Right cardiac atrium (tissue), 5 donors: ENCODE data around the gene CTH. TPM values are rescaled to one million over a fixed set of nuclear protein-coding genes. Genes with fewer than 3 reads are reported as not detected.

Experiments
- ATAC-seq, 2 donors: fragments of 200-7000 bp; cut with Tn5 transposase; one replicate each; pipeline versions ENCODE4 v1.8.0 to v1.9.1; 2020; ENCODE audit warnings: moderate library complexity in 2 of 2, mild to moderate bottlenecking in 1 of 2
- DNase-seq, 3 donors: peaks; one replicate each; pipeline ENCODE4 v3.0.0-alpha.2; 2020
- H3K27ac ChIP-seq: one replicate; pipeline ENCODE4 v1.5.1; 2013; ENCODE audit warnings: mild to moderate bottlenecking, low read length, control low read depth, moderate library complexity
- H3K27me3 ChIP-seq: one replicate; pipeline ENCODE4 v1.6.1; 2013; ENCODE audit not compliant: control insufficient read depth, insufficient read depth
- H3K4me1 ChIP-seq: one replicate; pipeline ENCODE4 v1.6.1; 2013; ENCODE audit warnings: low read length; ENCODE audit not compliant: control insufficient read depth, insufficient read depth
- H3K4me3 ChIP-seq: one replicate; pipeline ENCODE4 v1.5.1; 2013; ENCODE audit warnings: low read length, control low read depth
- H3K9me3 ChIP-seq: one replicate; pipeline ENCODE4 v1.6.1; 2013; ENCODE audit warnings: low read length; ENCODE audit not compliant: control insufficient read depth
- WGBS: extraction: QIAGEN DNeasy Blood & Tissue Kit; methylation state at CpG from one replicate; pipeline ENCODE4 v1.1.7; 2013; 5-methylcytosine and 5-hydroxymethylcytosine counted together
- intact Hi-C, 4 donors: fragments of 100-400 bp; cut with DNase I; formaldehyde crosslinking; loops; one replicate each; pipeline versions ENCODE4 v1.11.0 to v1.14.0; 2022 to 2023
- polyA plus RNA-seq: library from polyadenylated mRNA; stranded (reverse); fragments of 200-250 nt; gene quantifications from one replicate; pipeline ENCODE4 v1.2.3, GENCODE V29; 2013
- total RNA-seq, 4 donors: library from RNA; stranded (reverse); fragmentation: NEBNext Ultra II Directional; extraction: Animal tissue kit (Norgen Biotek cat#: 25700); gene quantifications; one replicate each; pipeline ENCODE4 v1.2.1, GENCODE V29; 2021
- donor health status: healthy with polysubstance abuse.
- donor health status: DM: no; HTN: yes; CAD: no.
- donor health status: DM: no; HTN: no; CAD: no.
- donor health status: DM: no; HTN: yes; CAD: no; lungs with severe emphysema.
- donor health status: DM: yes; HTN: yes; CAD: no.

Gene CTH
- total and polyA plus RNA-seq, 5 donors: 0.94 to 3.9 (median 2.0) TPM

- intact Hi-C loops: no loop called here
- ATAC-seq (no peak), DNase-seq (no peak)
- H3K4me3 ChIP-seq: no peak overlapping the region
- H3K9me3 ChIP-seq: no peaks in the 10 kb centered on the region
- no peaks in the 10 kb centered on the region for H3K27me3 ChIP-seq
- H3K4me1 ChIP-seq: no peaks in the 10 kb centered on the region
- 84% methylated on average over 3 of the region's 3 CpGs for WGBS
- H3K27ac ChIP-seq: no peak overlapping the region
Measured at GRCh38 chr1:70383483-70383882, 27.6 kb upstream of the CTH start.

DNA sequence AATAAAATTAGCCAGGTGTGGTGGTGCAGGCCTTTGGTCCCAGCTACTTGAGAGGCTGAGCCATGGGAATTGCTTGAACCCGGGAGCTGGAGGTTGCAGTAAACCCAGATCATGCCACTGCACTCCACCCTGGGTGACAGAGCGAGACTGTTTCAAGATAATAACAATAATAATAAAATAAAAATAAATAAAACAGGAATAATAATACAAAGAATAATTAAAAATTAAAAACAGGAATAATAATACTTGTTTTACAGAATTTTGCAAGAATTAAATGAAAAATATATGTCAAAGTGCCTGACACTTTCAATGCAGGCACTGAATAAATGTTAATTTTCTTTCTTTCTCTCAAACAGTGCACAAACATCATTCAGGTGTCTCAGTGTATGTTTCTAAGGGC is 26.5 kb upstream of the CTH start:
- no peak for DNase-seq
- WGBS: over 99% methylated on average over 2 of the region's 2 CpGs
- H3K27ac ChIP-seq: no peak overlapping the region
- H3K4me3 ChIP-seq: no peak overlapping the region
- H3K9me3 ChIP-seq: no peaks in the 10 kb centered on the region
- intact Hi-C loops: no loop called here
- no peaks in the 10 kb centered on the region for H3K4me1 ChIP-seq
- no peak for ATAC-seq
- no peaks in the 10 kb centered on the region for H3K27me3 ChIP-seq

GRCh38 chr1:70385477-70385876 is 25.6 kb upstream of the CTH start:
- ATAC-seq: no peak
- Histone ChIP-seq H3K9me3 (no peaks in the 10 kb centered on the region), H3K4me3 (no peak overlapping the region), H3K27ac (no peak overlapping the region), H3K27me3 (no peaks in the 10 kb centered on the region), H3K4me1 (no peaks in the 10 kb centered on the region)
- no peak for DNase-seq
- intact Hi-C loops: no loop called here
- WGBS: 87% methylated on average over 6 of the region's 6 CpGs

DNA sequence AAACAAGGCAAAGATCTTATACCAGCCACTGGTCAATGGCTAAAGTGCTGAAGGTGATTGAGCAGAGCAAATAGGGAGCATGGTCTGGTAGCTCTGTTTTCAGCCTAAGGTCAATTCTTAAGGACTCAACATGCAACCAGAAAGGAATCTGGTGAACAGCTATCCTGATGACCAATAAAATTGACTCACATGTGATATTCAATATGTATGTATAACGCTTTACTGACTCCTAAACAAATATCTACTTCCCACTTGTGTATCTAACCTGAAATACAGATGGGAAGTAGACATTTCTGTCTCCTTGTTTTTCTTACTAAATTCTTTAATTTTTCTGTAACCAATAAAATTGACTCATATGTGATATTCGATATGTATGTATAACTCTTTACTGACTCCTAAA is 24.9 kb upstream of the CTH start:
- ATAC-seq (no peak), DNase-seq (no peak)
- Histone ChIP-seq H3K9me3 (no peaks in the 10 kb centered on the region), H3K4me3 (no peak overlapping the region), H3K27ac (no peak overlapping the region), H3K27me3 (no peaks in the 10 kb centered on the region), H3K4me1 (no peaks in the 10 kb centered on the region)
- intact Hi-C loops: no loop called here
- WGBS: 93% methylated on average over 2 of the region's 2 CpGs

DNA sequence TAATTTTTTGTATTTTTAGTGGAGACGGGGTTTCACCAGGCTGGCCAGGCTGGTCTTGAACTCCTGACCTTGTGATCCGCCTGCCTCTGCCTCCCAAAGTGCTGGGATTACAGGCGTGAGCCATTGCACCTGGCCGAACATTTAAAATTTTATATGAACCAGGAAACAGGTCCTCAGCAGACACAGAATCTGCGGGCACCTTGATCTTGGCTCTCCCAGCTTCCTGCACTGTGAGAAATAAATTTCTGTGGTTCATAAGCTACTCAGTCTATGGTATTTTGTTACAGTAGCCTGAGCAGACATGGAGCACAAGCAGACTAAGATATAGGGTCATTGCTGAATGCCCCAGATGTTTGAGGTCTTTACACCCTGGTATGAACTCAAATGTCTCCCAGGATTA is 23.6 kb upstream of the CTH start:
- DNase-seq (no peak), ATAC-seq (no peak)
- intact Hi-C loops: no loop called here
- Histone ChIP-seq H3K9me3 (no peaks in the 10 kb centered on the region), H3K27ac (no peak overlapping the region), H3K4me1 (no peaks in the 10 kb centered on the region), H3K4me3 (no peak overlapping the region), H3K27me3 (no peaks in the 10 kb centered on the region)
- WGBS: 89% methylated on average over 5 of the region's 5 CpGs

- Histone ChIP-seq H3K4me3 (no peak overlapping the region), H3K9me3 (no peaks in the 10 kb centered on the region), H3K27ac (no peak overlapping the region), H3K4me1 (no peaks in the 10 kb centered on the region), H3K27me3 (no peaks in the 10 kb centered on the region)
- ATAC-seq: no peak
- no peak for DNase-seq
- intact Hi-C loops: no loop called here
Measured at GRCh38 chr1:70392626-70393025, 18.4 kb upstream of the CTH start.

DNA sequence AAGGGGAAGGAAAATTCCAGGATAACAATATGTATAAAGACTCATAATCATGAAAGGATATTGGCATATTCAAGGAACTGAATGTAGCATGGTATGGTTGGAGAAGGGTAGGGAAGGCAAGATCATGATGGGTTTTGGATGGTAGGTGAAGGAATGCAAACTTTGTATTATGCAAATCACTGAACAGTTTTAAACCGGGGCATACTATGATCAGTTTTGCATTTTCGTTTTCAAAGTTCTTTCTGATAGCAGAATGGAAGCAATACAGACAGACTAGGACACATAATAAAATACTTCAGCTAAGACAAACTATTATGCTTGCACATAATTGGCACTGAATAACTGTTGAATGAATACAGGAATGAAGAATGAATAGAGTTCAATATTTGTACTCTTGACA is 14.5 kb upstream of the CTH start:
- intact Hi-C loops: no loop called here
- Histone ChIP-seq H3K4me3 (no peak overlapping the region), H3K9me3 (no peaks in the 10 kb centered on the region), H3K27ac (no peak overlapping the region), H3K4me1 (no peaks in the 10 kb centered on the region), H3K27me3 (no peaks in the 10 kb centered on the region)
- DNase-seq (no peak), ATAC-seq (no peak)
- WGBS: 82% methylated on average over 2 of the region's 2 CpGs

DNA sequence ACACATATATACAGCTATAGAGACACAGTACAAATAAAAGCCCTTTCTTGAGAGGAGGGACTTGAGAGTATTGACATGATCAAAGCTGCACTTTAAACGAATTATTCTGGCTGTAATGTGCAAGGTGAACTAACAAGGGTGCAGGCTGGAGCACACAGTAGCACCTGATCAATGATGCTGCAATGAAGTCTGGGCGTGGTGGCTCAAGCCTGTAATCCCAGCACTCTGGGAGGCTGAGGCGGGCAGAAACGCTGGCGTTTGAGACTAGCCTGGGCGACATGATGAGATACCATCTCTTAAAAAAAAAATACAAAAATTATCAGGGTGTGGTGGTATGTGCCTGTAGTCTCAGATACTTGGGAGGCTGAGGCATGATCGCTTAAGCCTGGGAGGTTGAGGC is 14.1 kb upstream of the CTH start:
- Histone ChIP-seq H3K27ac (no peak overlapping the region), H3K27me3 (no peaks in the 10 kb centered on the region), H3K4me1 (no peaks in the 10 kb centered on the region), H3K9me3 (no peaks in the 10 kb centered on the region), H3K4me3 (no peak overlapping the region)
- no peak for DNase-seq
- no peak for ATAC-seq
- intact Hi-C loops: no loop called here
- WGBS: 86% methylated on average over 7 of the region's 7 CpGs

GRCh38 chr1:70400335-70400734 is 10.7 kb upstream of the CTH start:
- no peaks in the 10 kb centered on the region for H3K27me3 ChIP-seq

GRCh38 chr1:70401974-70402373 is 9.1 kb upstream of the CTH start:
- H3K27me3 ChIP-seq: no peaks in the 10 kb centered on the region
- DNase-seq (no peak), ATAC-seq (no peak)
- H3K27ac ChIP-seq: no peak overlapping the region
- intact Hi-C loops: loop anchor here in 1 of 4 donors (10.0 kb wide), 1 partner anchor 47 kb away; the partner anchor contains the start of gene ANKRD13C
- 93% methylated on average over 1 of the region's 1 CpG for WGBS
- no peaks in the 10 kb centered on the region for H3K9me3 ChIP-seq
- H3K4me1 ChIP-seq: no peaks in the 10 kb centered on the region
- H3K4me3 ChIP-seq: no peak overlapping the region

More at GRCh38 chr1:70400335-70400734, 10.7 kb upstream of the CTH start:
- DNase-seq (no peak), ATAC-seq (no peak)
- Histone ChIP-seq H3K9me3 (no peaks in the 10 kb centered on the region), H3K4me1 (no peaks in the 10 kb centered on the region), H3K4me3 (no peak overlapping the region), H3K27ac (no peak overlapping the region)
- 65% methylated on average over 1 of the region's 1 CpG for WGBS
- intact Hi-C loops: loop anchor here in 1 of 4 donors (10.0 kb wide), 1 partner anchor 46 kb away; the partner anchor contains the start of gene ANKRD13C

- Histone ChIP-seq H3K9me3 (no peaks in the 10 kb centered on the region), H3K4me1 (no peaks in the 10 kb centered on the region), H3K27ac (no peak overlapping the region), H3K4me3 (no peak overlapping the region), H3K27me3 (no peaks in the 10 kb centered on the region)
- ATAC-seq (no peak), DNase-seq (no peak)
- intact Hi-C loops: loop anchor here in 1 of 4 donors (10.0 kb wide), 1 partner anchor 49 kb away; the partner anchor contains the start of gene ANKRD13C
- 84% methylated on average over 2 of the region's 2 CpGs for WGBS
Measured at GRCh38 chr1:70403759-70404158, 7.3 kb upstream of the CTH start.

- Histone ChIP-seq H3K4me3 (no peak overlapping the region), H3K4me1 (no peaks in the 10 kb centered on the region), H3K9me3 (no peaks in the 10 kb centered on the region), H3K27me3 (no peaks in the 10 kb centered on the region), H3K27ac (no peak overlapping the region)
- DNase-seq (no peak), ATAC-seq (no peak)
- WGBS: 86% methylated on average over 12 of the region's 12 CpGs
- intact Hi-C loops: loop anchor here in 1 of 4 donors (10.0 kb wide), 1 partner anchor 51 kb away; the partner anchor contains the start of gene ANKRD13C
Measured at GRCh38 chr1:70405780-70406416, 5.2 kb upstream of the CTH start.
